T1000 (cell line): ENCODE results near the gene IFITM10.

Experiments used
- DNase-seq: peaks from one replicate; lab custom pipeline; 2025; ENCODE audit warnings: mixed read lengths; lab: John Stamatoyannopoulos, UW

The IFITM10 gene

DNA sequence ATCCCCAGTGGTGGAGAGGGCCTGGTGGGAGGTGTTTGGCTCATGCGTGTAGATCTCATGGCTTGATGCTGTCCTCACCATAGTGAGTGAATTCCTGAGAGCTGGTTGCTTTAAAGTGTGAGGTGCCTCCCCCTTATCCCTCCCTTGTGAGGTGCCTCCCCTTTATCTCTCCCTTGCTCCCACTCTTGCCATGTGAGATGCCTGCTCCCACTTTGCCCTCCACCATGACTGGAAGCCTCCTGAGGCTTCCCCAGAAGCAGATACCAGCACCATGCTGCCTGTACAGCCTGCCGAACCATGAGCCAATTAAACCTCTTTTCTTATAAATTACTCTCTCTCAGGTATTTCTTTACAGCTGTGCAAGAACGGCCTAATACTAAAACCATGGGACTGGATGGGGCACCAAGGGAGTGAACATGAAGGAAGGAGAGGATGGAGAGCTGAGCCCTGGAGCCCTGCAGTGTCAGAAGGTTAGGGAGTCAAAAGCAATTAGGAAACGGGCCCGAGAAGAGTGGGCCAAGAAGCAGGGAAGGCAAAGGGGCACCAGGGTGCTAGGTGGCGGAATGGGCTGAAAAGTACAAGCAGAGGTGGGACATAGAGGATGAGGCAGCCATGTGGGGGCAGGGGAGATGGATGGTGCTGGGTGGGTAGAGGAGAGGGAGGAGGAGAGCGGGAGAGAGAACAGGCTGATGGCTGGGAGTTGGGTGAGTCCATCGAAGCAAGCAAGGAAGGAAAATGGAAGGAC, 9.4 kb downstream of the IFITM10 start:
- DNase-seq = no peak

DNA sequence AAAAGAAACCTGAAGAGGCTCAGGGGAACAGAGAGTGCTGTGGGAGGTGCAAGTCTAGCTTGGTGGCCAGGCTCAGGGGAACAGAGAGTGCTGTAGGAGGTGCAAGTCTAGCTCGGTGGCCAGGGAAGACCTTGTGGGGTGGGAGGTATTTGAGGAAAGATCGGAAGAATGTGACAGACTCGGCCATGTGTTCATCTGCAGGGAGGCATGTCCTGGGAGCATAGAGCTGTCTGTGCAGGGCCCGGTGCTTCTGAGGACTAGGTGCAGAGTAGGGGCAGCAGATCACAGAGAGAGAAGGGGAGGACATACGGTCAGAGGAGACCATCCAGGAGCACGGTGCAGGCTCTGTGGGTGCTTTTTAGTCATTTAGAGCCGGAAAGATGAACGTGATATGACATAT, 10.8 kb downstream of the IFITM10 start:
- no peak for DNase-seq

DNA sequence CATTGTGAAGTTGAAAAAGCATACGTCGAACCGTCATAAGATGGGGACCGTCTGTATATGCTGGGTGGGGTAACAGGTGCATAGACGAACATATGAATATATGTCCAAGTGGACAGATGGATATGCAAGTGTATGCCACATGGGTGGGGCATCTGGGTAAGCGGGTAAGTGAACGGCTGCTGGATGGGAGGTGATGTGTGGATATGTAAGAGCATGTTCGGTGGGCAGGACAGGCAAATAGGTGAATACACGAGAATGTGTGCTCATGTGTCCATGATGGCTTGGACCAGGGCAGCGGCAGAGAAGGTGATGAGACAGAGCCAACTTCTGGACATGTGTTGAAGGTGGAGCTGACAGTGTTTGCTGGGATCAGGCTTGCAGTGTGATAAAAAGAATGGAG, 12.0 kb downstream of the IFITM10 start:
- no peak for DNase-seq

DNA sequence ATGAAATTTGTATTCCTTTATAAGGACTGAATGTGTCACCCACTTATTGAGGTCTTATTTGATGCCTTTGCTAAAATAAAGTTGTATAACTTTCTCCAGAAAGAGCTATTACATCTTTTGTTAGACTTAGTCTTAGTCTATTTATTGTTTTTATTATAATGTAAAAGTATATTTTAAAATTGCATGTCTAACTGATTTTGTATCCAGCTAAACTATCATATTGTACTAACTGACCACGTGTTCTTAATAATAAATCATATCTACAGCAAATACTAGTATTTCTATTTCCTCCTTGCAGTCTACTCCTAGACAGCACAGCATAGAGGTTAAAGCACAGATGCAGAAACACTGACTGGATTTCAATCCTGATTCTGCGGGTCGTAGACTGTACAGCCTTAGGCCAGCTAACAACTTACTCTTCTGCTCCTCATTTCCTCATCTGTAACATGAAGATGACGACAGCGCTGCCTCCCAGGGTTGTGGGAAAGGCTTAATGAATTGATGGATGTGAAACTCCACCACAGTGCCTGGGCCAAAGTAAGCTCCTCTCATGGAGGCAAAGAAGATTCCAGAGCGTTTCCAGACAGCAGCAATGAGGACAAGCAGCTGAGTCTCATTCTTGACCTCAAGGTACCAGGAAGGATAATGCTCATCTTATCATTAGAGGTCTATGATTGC, 13.2 kb downstream of the IFITM10 start:
- no peak for DNase-seq

DNA sequence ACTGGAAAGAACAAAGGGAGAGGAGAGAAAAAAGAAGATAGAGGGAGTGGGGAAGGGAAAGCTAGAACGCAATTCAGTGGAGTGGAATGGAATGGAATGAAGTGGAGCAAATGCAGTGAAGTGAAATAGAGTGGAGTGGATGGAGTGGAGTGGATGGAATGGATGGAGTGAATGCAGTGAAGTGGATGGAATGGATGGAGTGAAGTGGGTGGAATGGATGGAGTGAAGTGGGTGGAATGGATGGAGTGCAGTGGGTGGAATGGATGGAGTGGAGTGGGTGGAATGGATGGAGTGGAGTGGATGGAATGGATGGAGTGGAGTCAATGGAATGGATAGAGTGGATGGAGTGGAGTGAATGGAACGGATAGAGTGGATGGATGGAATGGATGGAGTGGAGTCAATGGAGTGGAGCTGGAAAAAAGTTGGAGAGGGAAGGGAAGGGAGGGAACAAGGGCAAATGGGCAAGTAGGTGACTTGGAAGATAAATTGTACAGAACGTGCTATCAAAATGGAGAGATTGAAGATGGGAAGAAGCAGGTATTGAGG, 13.9 kb downstream of the IFITM10 start:
- no peak for DNase-seq

DNA sequence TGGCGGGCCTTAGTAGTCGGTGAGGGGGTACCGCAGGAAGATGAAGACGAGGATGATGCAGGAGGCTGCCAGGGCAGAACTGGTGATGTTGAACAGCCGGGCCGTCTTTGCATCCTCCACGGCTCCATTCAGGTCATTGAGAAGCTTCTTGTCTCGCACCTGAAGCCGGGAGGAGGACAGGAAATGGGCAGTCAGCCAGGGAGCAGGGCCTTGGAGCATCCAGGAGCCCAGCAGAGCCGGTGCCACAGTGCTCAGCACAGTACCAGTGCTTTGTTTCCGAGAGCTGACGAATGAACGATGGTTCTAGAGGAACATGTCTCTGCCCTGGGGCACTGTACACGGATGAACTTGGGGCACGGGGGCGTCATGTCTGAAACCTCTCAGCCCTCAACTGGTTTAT, 15.1 kb downstream of the IFITM10 start:
- DNase-seq = no peak

DNA sequence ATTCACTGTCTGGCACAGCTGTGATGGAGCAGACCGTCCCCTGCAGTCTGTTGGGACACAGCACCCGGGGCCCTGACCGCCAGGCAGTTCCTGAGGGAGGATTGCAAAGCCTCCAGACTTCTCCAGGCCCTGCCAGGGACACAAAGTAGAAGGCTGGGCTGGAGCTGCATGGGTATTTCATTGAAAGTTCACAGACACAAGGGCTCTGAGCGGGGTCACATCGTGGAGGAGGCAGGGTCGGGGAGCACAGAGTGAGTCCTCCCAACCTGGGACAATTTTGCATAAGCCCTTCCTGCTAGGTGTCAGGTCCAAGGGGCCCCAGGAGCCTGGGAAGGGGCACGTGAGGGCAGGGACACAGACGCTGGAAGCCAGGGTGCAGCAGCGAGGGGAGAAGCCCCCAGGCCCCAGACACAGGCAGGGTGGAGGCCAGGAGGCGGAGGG, 15.7 kb downstream of the IFITM10 start:
- no peak for DNase-seq

DNA sequence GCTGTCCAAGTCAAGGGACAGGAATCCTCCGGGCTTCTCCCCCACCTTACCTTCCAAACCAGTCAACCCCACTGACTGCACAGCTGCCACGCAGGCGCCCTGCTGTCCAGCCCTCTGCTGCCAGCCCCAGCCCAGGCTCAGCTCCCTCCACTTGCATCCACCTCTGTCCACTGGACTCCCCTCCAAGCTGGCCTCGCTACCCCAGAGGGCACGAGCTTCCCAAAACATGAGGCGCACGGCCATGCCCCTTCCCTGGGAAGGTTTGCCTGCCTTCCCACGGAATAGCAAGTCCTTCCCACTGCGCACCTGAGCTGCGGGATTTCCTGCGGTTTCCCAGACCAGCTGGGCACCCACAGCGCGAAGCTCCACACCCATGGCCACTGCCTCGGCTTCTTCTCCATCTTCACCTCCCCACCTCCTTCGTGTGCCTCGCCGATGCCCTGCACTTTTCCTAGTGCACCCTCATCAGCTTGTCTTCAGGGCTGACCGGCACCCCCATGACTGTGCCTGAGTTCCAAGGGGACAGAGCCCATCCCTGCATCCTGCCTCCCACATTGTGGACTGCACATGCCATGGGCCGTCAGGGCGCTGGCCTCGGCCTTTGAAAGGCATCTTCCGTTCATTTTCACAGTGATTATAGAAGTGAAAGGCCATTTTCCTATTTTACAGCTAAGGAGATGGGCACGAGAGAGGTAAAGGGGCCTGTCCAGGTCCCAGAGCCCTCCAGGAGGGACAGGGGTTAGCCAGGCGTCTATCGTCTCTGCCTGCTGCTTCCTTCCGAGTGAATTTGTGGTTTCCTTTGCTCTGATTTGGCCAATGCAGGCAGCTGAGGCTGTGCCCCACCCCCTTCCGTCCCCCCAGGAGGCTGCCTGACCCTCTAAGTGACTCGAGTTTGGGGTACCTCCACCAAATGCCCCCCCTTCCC, 16.4 kb downstream of the IFITM10 start:
- no peak for DNase-seq

DNA sequence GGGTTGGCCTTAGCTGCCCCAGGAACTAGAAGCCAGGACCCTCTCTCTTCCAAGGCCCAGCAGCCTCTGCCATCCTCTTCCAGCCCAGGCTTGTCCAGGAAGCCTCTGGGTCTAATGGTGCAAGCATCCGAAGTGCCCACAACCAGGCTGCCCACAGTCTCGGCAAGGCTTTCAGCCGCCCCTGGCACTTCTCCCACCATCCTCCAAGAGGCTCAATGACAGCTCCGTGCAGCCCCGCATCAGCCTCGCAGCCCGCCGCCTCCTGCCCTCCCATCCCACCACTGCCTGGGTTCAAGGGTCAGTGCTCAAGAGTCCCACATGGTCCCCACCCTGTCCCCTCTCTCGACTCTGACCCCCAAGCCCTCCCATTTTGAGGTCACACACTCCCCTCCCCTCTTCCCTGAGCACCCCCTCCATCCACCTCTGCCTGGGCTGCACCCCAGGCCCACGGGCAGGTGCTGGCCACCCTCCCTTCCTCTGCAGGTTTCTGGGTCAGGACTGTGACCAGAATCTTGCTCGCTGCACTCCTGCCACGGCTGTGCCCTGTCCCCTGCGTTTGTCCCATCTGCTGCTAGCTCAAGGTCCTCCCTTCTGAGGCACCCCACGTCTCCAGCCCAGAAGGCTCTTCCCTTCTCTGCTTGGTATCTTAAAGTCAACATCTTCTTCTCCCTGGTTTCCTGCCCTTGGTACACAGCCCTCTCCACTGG, 17.2 kb downstream of the IFITM10 start:
- DNase-seq = no peak

DNA sequence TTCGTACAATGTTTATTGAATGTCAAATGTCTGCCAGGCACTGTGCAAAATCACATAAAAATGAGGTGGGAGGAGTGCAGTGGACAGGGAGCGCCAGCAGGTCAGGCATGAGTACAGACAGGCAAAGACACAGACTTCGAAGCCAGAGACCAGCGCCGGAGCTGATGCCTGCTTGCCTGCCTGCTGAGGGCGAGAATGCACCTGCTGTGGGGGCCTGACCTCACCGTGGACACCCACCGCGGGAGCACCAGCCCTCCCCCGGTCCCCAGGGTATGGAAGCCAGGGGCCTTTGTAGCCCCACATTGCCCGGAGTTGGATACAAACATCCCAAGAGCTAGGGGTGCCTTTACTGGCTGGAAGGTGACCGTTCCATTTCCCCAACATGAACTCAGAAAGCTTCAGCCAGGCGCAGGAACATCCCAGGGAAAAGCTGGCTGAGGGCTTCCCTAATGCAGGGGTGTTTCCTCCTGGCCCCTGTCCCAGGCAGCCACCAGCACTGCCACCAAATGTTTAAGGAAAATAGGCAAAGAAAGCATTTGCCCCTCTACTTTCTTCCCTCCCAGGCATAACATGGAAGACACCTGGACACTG, 17.9 kb downstream of the IFITM10 start:
- no peak for DNase-seq

DNA sequence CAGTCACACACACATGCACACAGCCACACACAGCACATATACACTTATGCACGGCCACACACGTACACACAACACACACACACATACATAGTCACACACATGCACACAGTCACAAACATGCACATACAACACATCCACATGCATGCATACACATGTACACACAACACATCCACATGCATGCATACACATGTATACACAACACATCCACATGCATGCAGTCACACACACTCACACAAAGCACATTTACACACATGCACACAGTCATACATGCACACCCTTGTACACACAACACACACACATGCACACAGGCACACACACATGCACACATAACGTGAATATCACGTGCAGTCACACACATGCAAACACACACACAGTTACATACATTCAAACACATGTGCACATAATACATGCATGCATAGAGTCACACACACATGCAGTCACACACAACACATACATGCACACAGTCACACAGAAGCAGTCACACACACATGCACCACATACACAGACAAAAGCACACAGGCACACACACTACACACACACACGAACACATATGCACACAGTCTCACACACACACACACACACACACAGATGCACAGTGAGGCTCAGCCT, 18.8 kb downstream of the IFITM10 start:
- no peak for DNase-seq

DNA sequence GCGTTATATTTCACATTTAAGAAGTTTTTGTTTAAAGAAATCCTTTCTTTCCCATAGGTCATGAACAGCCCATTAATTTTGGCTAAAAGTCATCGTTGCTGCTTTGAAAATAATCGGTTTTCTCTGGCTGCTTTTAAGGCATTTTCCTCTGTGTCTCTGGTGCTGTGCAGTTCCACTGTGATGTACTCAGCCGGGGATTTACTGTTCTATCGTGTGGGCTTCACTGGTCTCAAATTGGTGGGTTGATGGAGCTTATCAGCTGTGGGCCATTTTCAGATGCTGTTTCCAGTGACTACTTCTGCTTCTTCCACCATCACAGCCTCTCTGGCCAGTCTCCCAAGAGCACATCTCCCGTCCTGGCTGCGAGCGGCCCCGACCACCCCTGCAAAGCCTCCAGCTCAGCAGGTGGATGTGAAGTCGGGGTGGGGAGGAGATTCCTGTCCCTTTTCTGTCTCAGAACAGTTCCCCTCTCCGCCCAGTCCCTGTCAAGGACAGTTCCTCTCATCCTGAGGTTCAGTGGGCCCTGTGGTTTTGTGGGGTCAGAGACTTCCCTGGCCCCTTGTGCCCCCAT, 20.3 kb downstream of the IFITM10 start:
- DNase-seq = no peak

DNA sequence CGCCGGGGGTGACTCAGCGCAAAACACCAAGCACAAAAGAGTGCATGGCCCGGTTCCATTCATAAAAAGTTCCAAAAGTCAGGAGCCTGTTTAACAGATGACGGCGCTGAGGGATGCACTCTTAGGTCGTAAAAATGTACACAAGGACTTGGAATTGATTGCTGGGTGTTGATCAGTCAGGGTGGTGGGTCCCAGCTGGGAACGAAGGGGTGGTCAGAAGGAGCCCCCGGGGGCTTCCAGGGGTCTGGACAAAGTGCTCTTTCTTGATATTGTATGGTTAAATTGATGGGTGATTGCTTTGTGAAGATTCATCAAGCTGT, 20.7 kb downstream of the IFITM10 start:
- no peak for DNase-seq

DNA sequence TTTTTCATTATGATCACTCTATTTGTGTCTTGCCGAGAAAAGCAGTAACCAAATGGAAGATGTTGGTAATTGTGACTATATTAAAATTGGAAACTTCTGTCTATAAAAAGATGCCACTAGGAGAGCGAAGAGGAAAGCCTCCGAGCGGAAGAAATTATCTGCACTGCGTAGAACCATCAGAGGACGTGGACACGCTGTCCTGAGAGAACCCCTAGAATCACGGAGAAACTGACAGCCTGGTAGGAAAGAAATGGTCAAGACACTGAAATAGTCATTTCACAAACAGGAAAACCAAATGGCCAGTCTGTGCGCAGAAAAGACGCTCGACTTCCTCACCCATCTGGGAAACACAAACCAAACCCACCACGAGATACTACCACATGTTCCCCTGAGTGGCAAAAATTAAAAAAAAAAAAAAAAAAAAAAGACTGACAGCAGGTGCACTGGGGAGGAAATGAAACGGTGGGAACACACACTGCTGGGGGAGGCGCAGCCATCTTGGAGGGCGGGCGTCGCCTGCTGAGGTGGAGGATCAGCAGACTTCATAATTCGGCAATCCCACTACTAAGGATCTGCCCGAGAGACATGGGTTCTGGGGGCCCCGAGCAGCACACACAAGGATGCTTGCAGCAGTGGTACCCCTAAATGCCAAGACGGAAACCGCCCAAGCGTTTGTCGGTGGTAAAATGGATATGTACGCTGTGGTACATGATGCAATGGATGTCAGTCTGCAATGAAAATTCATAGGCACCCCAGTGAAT, 21.3 kb downstream of the IFITM10 start:
- no peak for DNase-seq

DNA sequence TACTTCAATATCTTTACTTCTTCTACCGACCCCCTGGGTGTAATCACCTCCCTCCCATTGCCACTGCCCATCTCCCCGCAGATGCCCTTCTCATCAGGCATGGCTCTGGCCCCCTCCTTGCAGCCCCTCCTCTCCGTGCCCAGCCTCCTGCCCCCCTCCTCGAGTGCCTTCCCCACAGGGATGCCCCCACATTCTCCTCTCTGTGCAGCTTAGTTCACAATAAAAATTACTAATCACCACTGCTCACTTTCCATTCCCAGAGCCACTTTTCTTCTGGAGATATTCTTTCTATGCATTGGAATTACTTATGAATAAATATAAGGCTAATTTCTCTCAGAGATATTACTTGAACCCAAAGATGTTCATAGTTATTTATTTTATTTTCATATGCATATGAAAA, 22.1 kb downstream of the IFITM10 start:
- no peak for DNase-seq

DNA sequence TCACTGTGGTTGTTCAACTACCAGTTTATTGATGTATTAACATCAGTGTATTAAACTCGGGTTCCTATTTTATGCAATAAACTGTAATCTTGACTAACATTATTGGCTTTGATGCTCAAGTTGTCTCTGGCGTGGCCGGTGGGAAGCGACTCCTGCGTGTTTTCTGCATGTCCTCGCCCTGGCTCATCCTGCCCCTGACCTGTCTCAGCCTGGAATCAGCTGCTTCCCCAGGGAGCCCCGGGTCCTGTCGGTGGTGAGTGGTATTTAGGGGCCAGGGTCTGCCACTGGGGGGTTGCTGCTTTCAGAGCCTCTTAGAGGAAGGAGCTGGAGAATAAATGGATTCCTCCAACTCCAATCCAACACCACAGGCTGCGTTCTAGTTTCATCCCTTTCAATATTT, 22.5 kb downstream of the IFITM10 start:
- DNase-seq = no peak

DNA sequence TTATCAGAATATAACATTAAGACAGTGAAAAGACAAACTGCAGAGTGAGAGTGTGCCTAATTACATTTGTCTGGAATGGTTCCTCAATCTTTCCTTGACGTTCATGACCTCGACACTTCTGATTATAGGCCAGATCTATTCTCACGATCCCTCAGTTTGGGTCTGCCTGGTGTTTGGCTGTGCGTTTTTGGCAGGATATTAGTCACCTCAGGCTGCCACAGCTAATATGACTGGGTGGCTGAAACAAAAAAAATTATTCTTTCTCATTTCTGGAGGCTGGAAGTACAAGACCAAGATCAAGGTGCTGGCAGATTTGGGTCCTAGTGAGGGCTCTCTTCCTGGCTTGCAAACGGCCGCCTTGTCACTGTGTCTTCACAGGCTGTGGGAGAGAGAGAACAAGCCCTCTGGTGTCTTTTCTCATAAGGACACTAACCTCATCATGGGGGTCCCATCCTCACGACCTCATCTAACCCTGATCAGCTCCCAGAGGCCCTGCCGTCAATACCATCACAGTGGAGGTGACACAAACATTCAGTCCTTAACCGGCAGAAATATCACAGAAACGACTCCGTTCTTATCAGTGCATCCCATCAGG, 23.2 kb downstream of the IFITM10 start:
- no peak for DNase-seq

DNA sequence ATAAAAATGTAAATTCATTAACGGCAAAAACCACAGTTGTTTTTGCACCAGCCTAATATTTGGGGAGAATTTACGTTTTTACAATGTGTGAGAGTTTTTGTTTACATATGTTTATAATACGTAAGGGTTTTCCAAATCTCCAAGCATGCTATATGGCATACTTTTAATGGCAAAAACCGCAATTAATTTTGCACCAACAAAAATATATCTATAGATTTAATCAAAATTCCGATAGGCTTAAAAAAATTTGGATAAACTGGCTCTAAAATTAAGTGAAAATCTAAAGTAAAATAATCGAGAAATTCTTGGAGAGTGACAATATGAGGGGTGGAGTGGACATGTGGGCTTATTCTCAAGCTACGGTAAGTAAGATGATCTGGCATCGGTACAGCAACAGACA, 30.6 kb downstream of the IFITM10 start:
- DNase-seq = no peak

DNA sequence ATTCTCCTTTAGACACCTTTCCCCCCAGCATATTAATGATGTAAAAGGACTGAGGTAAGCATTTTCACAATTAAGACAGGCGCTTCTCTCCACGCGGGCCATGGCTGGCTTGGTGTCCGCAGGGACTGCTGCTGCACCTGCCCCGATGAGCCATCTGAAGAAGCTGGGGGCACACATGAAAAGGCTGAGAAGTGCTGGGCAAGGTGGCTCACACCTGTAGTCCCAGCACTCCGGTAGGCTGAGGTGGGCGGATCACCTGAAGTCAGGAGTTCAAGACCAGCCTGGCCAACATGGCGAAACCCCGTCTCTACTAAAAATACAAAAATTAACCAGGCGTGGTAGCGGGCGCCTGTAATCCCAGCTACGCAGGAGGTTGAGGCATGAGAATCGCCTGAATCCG, 32.1 kb downstream of the IFITM10 start:
- no peak for DNase-seq

DNA sequence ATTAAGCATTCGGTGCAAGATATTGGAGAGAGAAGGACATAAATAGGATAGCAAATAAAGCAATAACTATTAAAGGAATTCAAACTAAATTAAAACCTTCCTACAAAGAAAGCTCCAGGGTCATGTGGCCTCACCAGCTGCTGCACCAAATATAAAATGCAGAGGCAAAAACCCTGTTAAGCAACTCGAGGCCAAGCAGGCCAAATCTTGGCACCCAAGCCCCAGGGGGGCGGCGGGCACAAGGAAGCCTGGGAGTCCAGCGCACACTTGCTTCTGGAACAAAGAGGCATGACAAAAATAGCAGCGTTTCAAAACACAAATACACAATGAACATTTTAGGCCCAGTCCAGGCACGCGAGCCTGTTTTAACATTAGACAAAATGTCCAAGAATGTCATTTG, 32.6 kb downstream of the IFITM10 start:
- no peak for DNase-seq
